ENCODE results near the gene SLC23A2.

GRCh38 chr20:4966826-4967751 is 34.2 kb downstream of the SLC23A2 start:
- TF ChIP-seq CTCF (IDR thresholded peaks at IDR 0.05 in 2 of 3, conservative IDR thresholded peaks at IDR 0.05 in 1 of 3; ENCODE audit: borderline replicate concordance in 1 of 3, insufficient read depth in 1 of 3, low read depth in 2 of 3, low read length in 2 of 3) (no peak), EZH2 (IDR thresholded peaks at IDR 0.05) (no peak), REST (IDR thresholded peaks at IDR 0.05; ENCODE audit: low read depth) (no peak)
